ENCODE measurements around the gene TMEM108. TPM values are rescaled to one million over a fixed set of nuclear protein-coding genes. Genes with fewer than 3 reads are reported as not detected.
"Not testable (repeated sequence)": the region's sequence is repeated elsewhere in the genome, so short reads cannot be mapped to it uniquely, and the experiment has no call there.

The TMEM108 gene
- total RNA-seq, 1 experiment from 2014 or later = not detected

DNA sequence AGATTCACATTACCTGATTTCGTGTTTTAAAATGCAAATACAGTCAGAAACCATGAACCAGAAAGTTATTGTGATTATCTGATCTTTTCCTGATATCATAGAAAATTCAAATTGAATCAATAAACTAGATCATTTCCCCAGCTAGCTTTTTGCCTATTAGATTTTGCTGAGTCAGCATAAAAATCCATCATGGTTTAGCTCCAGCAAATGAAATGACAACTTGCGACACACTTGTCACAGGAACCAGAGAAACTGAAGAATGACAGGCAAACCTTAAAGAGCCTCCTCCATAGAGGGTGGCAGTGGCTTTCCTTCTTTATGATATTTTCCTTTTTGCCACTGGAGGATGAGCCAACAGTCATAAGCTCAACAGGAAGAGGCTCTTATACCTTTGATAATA, 30.6 kb upstream of the TMEM108 start:
- Histone ChIP-seq H4K20me1 (ENCODE audit: insufficient read depth) (no peaks in the 10 kb centered on the region), H3K27me3 (ENCODE audit: insufficient read depth, low read length) (no peaks in the 10 kb centered on the region), H3K79me2 (ENCODE audit: insufficient read depth, low read length) (no peaks in the 10 kb centered on the region), H2AFZ (ENCODE audit: low read depth, low read length, poor library complexity, severe bottlenecking) (no peak overlapping the region), H3K4me3 (replicated peaks in 1 of 2; ENCODE audit: low read depth in 1 of 2, low read length in 2 of 2) (no peak overlapping the region), H3K36me3 (ENCODE audit: control insufficient read depth in 1 of 2, insufficient read depth in 2 of 2, low read length in 2 of 2) (no peaks in the 10 kb centered on the region), H3K9me2 (ENCODE audit: insufficient read depth) (no peaks in the 10 kb centered on the region), H3K4me2 (ENCODE audit: low read length) (no peak overlapping the region), H3K4me1 (ENCODE audit: control insufficient read depth in 1 of 2, insufficient read depth in 2 of 2, low read length in 2 of 2) (no peaks in the 10 kb centered on the region), H3K9ac (ENCODE audit: low read length) (no peak overlapping the region), H3K9me3 (ENCODE audit: control insufficient read depth in 1 of 2, insufficient read depth in 1 of 2, low read depth in 1 of 2, low read length in 2 of 2) (no peaks in the 10 kb centered on the region), H3K27ac (ENCODE audit: low read depth, low read length) (no peak overlapping the region)
- POLR2A ChIA-PET = no interaction called here
- DNase-seq (ENCODE audit: low read depth, low spot score) (no peak), ATAC-seq (no peak)
- CTCF ChIA-PET = no interaction called here
- RAD21 ChIA-PET (ENCODE audit: low non-redundant PET in 1 of 2, low total read pairs in 2 of 2, uncharacterized antibody in 2 of 2, unreplicated experiment in 2 of 2) = no interaction called here
- intact Hi-C loops (cut with micrococcal nuclease) = no loop called here
- TF ChIP-seq SIN3A (IDR thresholded peaks at IDR 0.05; ENCODE audit: low read depth) = no peak
- TF ChIP-seq CBX3 (IDR thresholded peaks at IDR 0.05; ENCODE audit: low read depth) = no peak
- TF ChIP-seq ATF3 (IDR thresholded peaks at IDR 0.05) = no peak
- BruUV-seq (replicated peaks) = no TSS peak

DNA sequence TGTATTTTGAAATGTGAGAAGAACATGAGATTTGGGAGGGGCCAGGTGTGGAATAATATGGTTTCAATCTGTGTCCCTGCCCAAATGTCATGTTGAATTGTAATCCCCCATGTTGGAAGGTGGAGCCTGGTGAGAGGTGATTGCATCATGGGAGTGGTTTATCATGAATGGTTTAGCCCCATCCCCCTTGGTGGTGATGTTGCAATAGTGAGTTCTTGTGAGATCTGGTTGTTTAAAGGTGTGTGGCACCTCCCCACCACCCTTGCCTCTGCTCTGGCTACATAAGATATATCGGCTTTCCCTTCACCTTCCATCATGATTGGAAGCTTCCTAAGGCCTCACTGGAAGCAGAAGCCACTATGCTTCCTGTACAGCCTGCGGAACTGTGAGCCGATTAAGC, 23.9 kb upstream of the TMEM108 start:
- RAD21 ChIA-PET (ENCODE audit: low non-redundant PET in 1 of 2, low total read pairs in 2 of 2, uncharacterized antibody in 2 of 2, unreplicated experiment in 2 of 2) = no interaction called here
- Histone ChIP-seq H3K9me3 (ENCODE audit: control insufficient read depth in 1 of 2, insufficient read depth in 1 of 2, low read depth in 1 of 2, low read length in 2 of 2) (no peaks in the 10 kb centered on the region), H3K36me3 (ENCODE audit: control insufficient read depth in 1 of 2, insufficient read depth in 2 of 2, low read length in 2 of 2) (no peaks in the 10 kb centered on the region), H3K79me2 (ENCODE audit: insufficient read depth, low read length) (no peaks in the 10 kb centered on the region), H2AFZ (ENCODE audit: low read depth, low read length, poor library complexity, severe bottlenecking) (no peak overlapping the region), H3K27me3 (ENCODE audit: insufficient read depth, low read length) (peaks cover 4% of the 10 kb centered on the region; the same call in 1 of the 2 replicates), H3K4me2 (ENCODE audit: low read length) (no peak overlapping the region), H4K20me1 (ENCODE audit: insufficient read depth) (no peaks in the 10 kb centered on the region), H3K4me1 (ENCODE audit: control insufficient read depth in 1 of 2, insufficient read depth in 2 of 2, low read length in 2 of 2) (no peaks in the 10 kb centered on the region), H3K9me2 (ENCODE audit: insufficient read depth) (no peaks in the 10 kb centered on the region), H3K4me3 (replicated peaks in 1 of 2; ENCODE audit: low read depth in 1 of 2, low read length in 2 of 2) (no peak overlapping the region), H3K27ac (ENCODE audit: low read depth, low read length) (no peak overlapping the region), H3K9ac (ENCODE audit: low read length) (no peak overlapping the region)
- CTCF ChIA-PET = no interaction called here
- POLR2A ChIA-PET = no interaction called here
- DNase-seq (ENCODE audit: low read depth, low spot score) (no peak), ATAC-seq (no peak)
- intact Hi-C loops (cut with micrococcal nuclease) = no loop called here
- 0 out of 2 replicates have a peak, but pooled peaks have one; percentile 17 for TF ChIP-seq CEBPB (IDR thresholded peaks at IDR 0.05; ENCODE audit: low read depth)
- TF ChIP-seq YY1 (IDR thresholded peaks at IDR 0.05; ENCODE audit: extremely low read depth, insufficient replicate concordance, low read depth, low read length) = no peak
- no peak for TF ChIP-seq POLR2A (IDR thresholded peaks at IDR 0.05; ENCODE audit: borderline replicate concordance, extremely low read depth, insufficient read depth, insufficient read length)
- TF ChIP-seq JUND (IDR thresholded peaks at IDR 0.05) = no peak
- no TSS peak for BruUV-seq (replicated peaks)

GRCh38 chr3:133015573-133015972, 22.6 kb upstream of the TMEM108 start:
- H3K27me3 ChIP-seq (ENCODE audit: insufficient read depth, low read length); CTCF ChIA-PET; H3K9ac ChIP-seq (ENCODE audit: low read length); H3K4me3 ChIP-seq (replicated peaks in 1 of 2; ENCODE audit: low read depth in 1 of 2, low read length in 2 of 2); H3K79me2 ChIP-seq (ENCODE audit: insufficient read depth, low read length); RAD21 ChIA-PET (ENCODE audit: low non-redundant PET in 1 of 2, low total read pairs in 2 of 2, uncharacterized antibody in 2 of 2, unreplicated experiment in 2 of 2); H3K4me1 ChIP-seq (ENCODE audit: control insufficient read depth in 1 of 2, insufficient read depth in 2 of 2, low read length in 2 of 2); H4K20me1 ChIP-seq (ENCODE audit: insufficient read depth); H3K9me3 ChIP-seq (ENCODE audit: control insufficient read depth in 1 of 2, insufficient read depth in 1 of 2, low read depth in 1 of 2, low read length in 2 of 2); intact Hi-C loops (cut with micrococcal nuclease); BruUV-seq (replicated peaks); ATAC-seq; H2AFZ ChIP-seq (ENCODE audit: low read depth, low read length, poor library complexity, severe bottlenecking); H3K4me2 ChIP-seq (ENCODE audit: low read length); DNase-seq (ENCODE audit: low read depth, low spot score); H3K27ac ChIP-seq (ENCODE audit: low read depth, low read length); H3K9me2 ChIP-seq (ENCODE audit: insufficient read depth); H3K36me3 ChIP-seq (ENCODE audit: control insufficient read depth in 1 of 2, insufficient read depth in 2 of 2, low read length in 2 of 2); POLR2A ChIA-PET: not testable (repeated sequence)
